ENCODE results near the gene LCORL. TPM values are rescaled to one million over a fixed set of nuclear protein-coding genes. Genes with fewer than 3 reads are reported as not detected.

The LCORL gene
- total RNA-seq, 1 donor from 2014 or later = 12.6 TPM

DNA sequence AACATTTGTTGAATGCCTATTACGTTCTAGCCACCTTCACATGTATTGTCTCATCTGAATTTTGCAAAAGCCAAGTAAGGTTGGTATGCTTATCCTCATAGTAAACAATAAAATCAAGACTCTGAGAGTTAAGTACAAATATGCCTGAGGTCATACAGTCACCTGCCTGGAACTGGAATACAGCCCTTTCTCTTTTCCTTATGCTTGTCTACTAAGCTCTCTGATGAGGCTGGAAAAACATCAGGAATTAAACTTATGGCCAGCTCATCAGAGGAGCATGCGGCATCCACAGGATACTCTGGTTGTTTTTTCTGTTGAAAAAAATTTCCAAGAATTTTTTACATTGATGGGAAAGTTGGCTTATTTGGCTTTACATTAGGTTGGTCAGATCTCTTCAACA lies 175.3 kb downstream of the LCORL start:
- TF ChIP-seq, protein P1, sequence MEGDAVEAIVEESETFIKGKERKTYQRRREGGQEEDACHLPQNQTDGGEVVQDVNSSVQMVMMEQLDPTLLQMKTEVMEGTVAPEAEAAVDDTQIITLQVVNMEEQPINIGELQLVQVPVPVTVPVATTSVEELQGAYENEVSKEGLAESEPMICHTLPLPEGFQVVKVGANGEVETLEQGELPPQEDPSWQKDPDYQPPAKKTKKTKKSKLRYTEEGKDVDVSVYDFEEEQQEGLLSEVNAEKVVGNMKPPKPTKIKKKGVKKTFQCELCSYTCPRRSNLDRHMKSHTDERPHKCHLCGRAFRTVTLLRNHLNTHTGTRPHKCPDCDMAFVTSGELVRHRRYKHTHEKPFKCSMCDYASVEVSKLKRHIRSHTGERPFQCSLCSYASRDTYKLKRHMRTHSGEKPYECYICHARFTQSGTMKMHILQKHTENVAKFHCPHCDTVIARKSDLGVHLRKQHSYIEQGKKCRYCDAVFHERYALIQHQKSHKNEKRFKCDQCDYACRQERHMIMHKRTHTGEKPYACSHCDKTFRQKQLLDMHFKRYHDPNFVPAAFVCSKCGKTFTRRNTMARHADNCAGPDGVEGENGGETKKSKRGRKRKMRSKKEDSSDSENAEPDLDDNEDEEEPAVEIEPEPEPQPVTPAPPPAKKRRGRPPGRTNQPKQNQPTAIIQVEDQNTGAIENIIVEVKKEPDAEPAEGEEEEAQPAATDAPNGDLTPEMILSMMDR (IDR thresholded peaks at IDR 0.05) = no peak
- no peaks in the 10 kb centered on the region for H3K4me1 ChIP-seq
- no peaks in the 10 kb centered on the region for H3K36me3 ChIP-seq
- ATAC-seq (no peak), DNase-seq (no peak)
- intact Hi-C loops (cut with DNase I) = no loop called here
- no peaks in the 10 kb centered on the region for H3K9me3 ChIP-seq
- no peaks in the 10 kb centered on the region for H3K27me3 ChIP-seq
- no peak overlapping the region for H3K4me3 ChIP-seq
- no peak overlapping the region for H3K27ac ChIP-seq

DNA sequence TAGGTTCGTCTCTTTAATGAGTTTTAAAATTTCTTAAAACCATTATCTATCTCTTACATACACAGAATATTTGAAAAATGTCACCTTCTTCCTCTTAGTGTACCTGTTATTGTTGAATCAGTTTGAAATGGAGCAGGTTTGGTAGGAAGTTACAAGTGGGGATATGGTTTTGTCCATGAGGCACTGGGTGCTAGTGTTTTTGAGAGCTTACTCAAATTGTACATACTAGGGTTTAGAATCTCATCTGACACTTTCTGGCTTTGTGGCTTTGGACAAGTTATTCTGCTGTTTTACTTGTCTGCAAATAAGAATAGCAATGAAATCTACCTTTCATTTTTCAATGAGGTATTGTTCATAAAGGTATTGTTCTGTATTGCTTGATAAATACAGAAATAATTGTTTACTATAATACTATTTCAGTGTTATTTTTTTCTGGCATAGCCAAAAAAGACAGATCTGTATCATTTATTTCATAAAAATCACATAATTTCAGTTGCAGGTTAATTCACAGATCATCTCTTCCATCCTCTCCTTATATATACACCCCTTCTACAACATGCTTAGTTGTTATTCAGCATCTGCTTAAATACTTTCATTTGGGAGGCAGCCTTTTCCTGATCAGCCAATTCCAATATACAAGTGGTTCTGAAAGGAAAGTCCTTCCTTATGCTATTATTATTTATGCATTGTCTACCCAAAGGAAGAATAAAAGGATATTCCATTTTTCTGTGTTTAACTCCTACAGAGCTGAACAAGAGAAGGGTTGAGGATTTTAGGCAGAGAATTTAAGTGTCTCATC lies 197.5 kb downstream of the LCORL start:
- H3K9me3 ChIP-seq = no peaks in the 10 kb centered on the region
- DNase-seq (no peak), ATAC-seq (no peak)
- H3K4me3 ChIP-seq = no peak overlapping the region
- H3K27me3 ChIP-seq = no peaks in the 10 kb centered on the region
- H3K36me3 ChIP-seq = no peaks in the 10 kb centered on the region
- TF ChIP-seq, protein P1 (IDR thresholded peaks at IDR 0.05) = no peak
- H3K4me1 ChIP-seq = no peaks in the 10 kb centered on the region
- H3K27ac ChIP-seq = no peak overlapping the region
- intact Hi-C loops (cut with DNase I) = no loop called here

DNA sequence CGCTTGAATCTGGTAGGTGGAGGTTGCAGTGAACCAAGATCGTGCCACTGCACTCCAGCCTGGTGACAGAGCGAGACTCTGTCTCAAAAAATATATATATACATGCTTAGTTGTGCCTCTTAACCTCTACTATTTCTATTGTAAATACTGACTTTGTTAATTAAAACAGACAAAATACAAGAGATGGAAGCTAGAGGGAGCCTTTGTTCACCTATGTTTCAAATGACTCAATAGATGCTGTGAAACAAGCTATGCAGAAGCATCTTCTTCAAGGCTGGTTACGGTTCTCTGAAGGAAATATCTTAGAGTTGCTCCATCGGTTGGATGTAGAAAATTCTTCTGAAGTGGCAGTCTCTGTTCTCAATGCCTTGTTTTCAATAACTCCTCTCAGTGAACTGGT lies 204.5 kb downstream of the LCORL start:
- Histone ChIP-seq H3K4me1 (no peaks in the 10 kb centered on the region), H3K27ac (no peak overlapping the region), H3K27me3 (no peaks in the 10 kb centered on the region), H3K36me3 (no peaks in the 10 kb centered on the region), H3K4me3 (no peak overlapping the region), H3K9me3 (no peaks in the 10 kb centered on the region)
- ATAC-seq (peak; percentile 72), DNase-seq (no peak)
- intact Hi-C loops (cut with DNase I) = loop anchor here (10.0 kb wide), 1 partner anchor 778 kb away; no protein-coding TSS in a partner anchor
- TF ChIP-seq, protein P1 (IDR thresholded peaks at IDR 0.05) = peak; percentile 59

DNA sequence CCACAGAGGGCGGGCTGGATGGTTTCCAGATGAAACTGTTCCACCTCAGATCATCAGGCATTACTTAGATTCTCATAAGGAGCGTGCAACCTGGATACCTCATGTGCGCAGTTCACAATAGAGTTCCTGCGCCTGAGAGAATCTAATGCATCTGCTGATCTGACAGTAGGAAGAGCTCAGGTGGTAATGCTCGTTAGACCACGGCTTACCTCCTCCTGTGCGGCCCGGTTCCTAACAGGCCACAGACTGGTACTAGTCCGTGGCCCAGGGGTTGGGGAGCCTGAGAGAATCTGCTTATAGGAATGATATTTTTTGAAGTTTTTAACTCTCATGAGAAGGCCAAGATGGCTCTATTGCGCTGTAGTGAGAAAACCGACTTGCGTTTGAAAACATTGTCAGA lies 205.4 kb downstream of the LCORL start:
- intact Hi-C loops (cut with DNase I) = loop anchor here (10.0 kb wide), 1 partner anchor 779 kb away; no protein-coding TSS in a partner anchor
- TF ChIP-seq, protein P1 (IDR thresholded peaks at IDR 0.05) = no peak
- H3K4me3 ChIP-seq = no peak overlapping the region

DNA sequence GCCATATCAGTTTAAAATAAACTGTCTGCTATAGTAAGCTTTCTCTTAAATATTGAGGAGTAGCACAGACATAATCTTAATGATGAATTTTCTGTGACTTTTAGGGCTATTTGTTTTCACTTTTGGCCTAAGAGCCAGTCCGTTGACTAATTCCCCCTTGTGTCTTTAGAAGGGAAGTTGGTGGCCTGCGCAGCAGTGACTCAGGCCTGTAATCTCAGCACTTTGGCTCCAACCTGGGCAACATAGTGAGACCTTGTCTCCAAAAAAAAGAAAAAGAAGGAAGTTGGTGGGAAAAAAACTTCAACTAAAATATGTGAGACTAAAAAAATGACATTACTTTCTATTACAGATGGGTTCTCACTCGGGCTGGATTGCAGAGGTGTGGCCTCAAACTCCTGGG lies 207.4 kb downstream of the LCORL start:
- Histone ChIP-seq H3K27me3 (no peaks in the 10 kb centered on the region), H3K4me3 (no peak overlapping the region), H3K27ac (no peak overlapping the region), H3K4me1 (peaks cover 9% of the 10 kb centered on the region), H3K36me3 (no peaks in the 10 kb centered on the region), H3K9me3 (no peaks in the 10 kb centered on the region)
- TF ChIP-seq, protein P1 (IDR thresholded peaks at IDR 0.05) = no peak
- no peak for DNase-seq
- intact Hi-C loops (cut with DNase I) = loop anchor here (10.0 kb wide), 1 partner anchor 781 kb away; no protein-coding TSS in a partner anchor
- no peak for ATAC-seq

More for the DNA sequence above, 205.4 kb downstream of the LCORL start:
- DNase-seq (no peak), ATAC-seq (no peak)
- no peaks in the 10 kb centered on the region for H3K27me3 ChIP-seq
- H3K27ac ChIP-seq = no peak overlapping the region
- no peaks in the 10 kb centered on the region for H3K9me3 ChIP-seq
- no peaks in the 10 kb centered on the region for H3K36me3 ChIP-seq
- H3K4me1 ChIP-seq = peaks cover 2% of the 10 kb centered on the region

Data from upper lobe of right lung (tissue), 1 donor.